Activated naive CD4-positive, alpha-beta T cell treated with anti-CD3 and anti-CD28 coated beads, Interleukin-2, amount 50 U/mL, for 16 hours (primary cell): Measurements from ENCODE around the gene DGCR8.

Experiments
- DNase-seq: peaks from one replicate; pipeline ENCODE4 v3.0.0-alpha.2; 2020

The DGCR8 gene

DNA sequence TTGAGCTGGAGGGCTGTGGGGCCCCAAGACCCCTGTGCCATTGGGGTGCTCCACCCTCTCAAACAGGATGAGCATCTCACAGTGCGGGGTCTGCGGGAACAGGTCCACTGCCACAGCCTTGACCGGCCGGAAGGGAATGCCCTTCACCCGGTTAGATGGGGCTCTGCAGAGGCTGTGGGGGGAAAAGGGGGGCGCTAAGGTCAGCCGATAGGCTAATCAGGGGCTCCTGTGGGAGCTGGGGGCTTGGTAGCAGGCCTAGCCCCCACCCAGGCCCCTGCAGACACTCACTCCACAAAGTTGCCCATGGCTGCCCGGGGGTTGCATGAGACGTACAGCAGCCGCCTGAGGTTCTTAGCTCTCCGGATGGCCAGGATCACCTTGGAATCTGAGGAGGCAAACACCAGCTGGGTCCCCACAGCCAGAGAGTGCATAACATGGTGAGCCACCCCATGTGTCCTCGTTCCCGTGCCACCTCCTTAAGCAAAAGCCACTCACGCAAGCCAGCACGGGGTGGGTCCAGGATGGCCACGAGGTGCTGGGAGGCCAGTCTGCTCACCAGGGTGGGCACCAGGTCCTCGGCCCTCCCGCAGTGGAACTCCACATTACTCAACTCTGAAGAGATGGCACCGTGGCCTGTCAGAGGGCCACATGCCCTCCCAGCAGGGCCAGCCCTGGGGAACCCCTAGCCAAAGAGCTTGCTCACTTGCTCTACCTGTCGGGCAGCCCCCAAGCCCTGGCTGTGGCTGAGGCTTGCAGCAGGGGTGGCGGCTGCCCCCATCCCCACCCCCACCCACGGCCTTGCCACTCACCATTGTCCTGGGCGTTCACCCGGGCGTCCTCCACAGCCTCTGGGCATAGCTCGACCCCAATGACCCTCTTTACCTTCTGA lies 32.8 kb downstream of the DGCR8 start:
- no peak for DNase-seq

DNA sequence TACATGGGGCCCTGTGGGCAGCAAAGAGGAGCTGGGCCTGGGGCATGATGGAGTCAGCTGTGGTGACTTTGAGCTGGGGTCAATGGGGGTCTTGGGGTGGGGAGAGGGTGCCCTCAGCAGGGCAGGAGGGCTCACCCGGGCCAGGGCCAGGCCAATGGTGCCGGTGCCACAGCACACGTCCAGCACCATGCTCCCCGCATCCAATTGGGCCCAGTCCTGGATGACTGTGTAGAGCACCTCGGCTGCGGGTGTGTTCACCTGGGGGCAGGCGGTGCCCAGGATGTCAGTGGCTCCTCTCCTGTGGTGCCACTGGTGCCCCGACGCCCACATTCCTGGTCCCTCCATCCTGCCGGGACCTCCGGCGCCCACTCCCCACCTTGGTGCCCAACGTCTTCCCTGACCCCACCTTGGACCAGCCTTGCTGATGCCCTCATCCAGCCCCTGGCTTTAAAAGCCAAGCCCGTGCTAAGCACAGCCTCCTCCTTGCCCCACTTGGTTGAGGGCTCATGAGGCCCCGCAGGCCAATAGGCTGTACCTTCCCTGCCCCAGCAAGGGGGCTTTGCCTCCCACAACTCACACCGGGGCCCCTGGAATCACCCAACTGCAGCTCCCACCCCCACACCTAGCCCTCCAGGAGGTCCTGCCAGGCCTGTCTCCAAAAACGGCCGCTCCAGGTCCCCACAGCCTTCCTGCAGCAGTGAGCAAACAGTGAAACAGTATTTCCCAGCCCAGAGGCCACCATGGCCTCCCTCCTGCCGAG lies 33.7 kb downstream of the DGCR8 start:
- DNase-seq: no peak

DNA sequence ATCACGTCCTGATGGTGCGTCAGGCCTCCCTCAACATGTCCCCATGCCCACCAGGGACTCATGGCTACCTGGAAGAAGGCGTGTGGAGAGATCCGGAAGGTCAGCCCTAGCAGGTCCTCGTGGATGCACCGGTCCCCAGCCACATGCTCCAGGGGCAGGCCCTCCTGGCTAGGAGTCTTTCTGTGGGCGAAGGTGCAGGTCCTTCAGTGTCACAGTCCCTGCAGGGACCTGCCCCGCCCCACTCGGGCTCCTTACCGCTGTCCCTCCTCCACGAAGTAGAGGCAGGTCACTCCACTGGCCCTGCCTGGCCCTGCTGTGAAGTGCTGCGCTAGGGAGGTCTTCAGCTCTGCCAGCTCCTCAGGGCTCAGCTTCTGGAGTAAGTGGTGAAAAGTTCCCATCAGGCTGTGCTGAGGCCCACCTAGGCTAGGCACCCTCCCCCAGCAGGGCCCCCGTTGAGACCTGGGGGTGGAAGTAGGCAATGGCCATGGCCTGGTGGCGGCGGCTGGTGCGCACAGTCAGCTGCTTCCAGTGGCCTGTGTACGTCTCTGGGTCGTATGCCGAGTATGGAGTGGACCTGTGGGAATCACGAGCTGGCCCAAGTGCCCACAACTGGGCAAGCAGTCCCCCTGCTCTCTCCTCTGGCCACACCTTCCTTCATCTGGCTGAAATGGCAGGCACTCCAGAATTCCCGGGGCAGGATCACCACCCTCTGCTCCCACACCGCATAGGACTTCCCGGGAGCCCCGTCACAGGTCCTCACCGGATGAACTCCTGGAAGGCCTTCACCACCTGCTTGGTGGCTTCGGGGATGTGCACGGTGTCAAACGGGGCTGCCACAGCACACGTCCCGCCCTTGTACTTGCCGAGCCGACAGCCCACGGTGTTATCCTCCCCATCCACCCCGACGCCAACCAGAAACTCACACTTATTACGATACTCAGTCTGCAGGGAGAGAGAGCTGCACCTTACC lies 34.8 kb downstream of the DGCR8 start:
- no peak for DNase-seq

DNA sequence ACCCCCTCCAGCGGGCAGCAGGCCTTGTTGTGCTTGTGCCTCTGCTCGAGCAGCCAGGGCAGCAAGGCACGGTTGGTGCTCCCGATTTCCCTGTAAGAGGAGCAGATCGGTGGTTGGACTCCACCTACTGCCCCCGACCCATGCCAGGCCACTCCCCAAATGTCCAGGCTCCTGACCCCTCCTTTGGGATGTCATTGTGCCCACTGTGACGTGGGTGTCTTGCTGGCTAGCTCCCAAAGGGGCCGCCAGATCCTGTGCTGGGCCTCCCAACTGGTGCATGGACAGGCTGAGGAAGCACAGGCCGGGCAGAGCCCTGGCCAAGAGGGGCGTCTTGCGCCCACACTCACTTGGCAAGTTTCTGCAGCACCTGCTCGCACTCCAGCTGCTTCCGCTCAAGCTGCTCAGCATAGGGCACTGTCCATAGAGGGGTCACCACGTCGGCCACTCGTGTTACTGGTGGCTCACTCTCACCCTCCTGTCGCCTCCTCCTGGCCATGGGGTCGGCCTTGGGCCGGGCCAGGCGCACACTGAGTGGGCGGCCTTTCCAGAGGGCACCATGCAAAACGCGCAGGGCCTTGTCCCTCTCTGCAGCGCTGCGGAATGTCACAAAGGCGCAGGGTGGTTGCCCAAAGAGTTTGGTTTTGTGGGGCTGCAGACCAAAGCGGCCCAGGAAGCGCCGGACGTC lies 35.8 kb downstream of the DGCR8 start, which contains the start of gene RANBP1:
TSS of gene RANBP1 (plus strand) at position 414 of the 685 bp plus-strand sequence. CDS start at position 495, 81 bp downstream.
- DNase-seq: no peak

DNA sequence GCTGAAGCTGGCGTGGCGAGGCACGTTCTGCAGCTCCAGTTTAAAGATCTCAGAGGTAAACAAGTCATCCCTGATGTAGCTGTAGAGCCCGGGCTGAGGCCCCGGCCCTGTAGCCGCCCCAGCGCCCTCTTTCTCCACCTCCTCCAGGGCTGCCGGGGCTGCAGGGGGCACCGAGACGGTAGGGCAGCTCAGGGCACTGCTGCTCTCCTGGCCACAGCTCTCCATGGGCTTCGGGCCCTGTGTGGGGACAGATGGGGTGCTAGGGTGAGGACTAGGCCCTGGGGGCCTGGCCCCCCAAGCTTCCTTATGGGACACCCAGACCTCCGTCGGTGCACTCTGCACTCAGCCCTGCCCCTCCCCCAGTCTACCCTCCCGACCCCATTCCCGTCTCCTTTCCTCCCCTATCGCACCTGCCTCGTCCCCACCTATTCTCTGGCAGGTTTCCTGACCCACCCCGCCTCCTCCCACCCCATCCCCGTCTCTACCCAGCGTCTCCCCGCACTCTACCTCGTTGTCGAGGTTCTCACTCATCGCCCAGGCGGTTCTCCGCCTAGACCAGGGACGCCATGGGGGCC lies 36.4 kb downstream of the DGCR8 start:
- no peak for DNase-seq

DNA sequence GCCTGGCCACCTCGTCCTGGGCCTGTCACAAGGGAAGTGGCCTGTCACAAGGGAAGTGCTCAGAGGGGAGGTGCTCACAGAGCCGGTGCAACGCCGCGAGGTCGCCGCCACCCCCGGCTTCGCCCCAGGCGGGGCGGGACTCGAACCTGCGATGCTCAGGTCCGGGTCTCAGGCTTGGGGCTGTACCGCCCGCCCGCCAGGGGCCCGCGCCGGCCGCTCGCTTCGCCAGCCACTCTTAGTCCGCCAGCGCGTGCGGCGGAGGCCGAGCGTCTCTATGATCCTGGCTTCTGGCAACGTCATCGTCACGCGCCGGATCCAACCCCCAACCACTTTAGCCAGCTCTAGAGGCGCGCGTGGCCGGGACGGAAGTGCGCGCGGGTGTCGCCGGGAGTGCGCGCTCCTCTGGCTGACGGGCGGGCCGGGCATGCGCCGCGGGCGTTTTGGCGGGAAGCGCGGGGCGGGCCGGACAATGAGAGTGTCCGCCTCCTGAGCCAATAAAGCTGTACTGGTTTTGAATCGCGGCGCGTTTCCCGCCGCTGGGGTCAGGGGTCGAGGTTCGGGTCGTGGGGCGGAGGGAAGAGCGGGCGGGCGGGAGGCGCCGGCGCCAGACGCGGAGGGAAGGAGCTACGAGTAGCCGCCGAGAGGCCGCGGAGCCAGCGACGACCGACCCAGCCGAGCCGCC lies 37.1 kb downstream of the DGCR8 start, which contains the start of gene TRMT2A:
TSS of gene TRMT2A (minus strand) at position 276 of the 682 bp plus-strand sequence. CDS start 320 bp downstream, outside the sequence.
- DNase-seq: peak; percentile 97

DNA sequence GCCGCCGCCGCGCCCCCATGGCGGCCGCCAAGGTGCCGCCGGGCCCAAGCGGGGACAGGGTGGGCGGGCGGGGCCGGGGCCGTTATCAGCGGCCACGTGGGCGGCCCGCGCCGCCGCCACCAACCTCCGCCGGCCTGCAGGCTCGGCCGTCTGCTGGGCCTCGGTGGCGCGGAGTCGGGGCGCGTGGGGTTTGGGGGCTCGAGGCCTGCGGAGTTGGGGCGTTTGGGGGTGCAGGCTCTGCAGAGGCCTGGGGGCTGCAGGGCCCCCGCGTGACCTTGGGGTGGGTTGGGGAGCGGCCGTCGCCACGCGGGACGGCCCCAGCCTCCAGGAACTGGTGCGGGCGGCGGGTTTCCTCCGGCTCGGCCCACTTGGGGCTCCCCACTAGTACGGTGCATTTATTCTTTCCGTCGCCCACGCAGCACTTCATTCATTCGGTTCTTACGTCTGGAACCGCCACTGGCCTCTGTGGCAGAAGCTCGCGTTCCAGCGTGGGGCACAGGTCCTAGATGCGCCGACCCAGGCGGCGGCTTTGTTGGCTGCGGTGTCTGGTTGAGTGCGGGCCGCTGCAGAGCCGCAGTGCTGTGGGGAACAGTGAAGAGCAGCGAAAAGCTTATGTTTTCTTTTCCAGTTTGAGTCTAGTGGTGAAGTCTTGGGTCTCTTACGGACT lies 37.7 kb downstream of the DGCR8 start:
- peak; percentile 81 for DNase-seq

DNA sequence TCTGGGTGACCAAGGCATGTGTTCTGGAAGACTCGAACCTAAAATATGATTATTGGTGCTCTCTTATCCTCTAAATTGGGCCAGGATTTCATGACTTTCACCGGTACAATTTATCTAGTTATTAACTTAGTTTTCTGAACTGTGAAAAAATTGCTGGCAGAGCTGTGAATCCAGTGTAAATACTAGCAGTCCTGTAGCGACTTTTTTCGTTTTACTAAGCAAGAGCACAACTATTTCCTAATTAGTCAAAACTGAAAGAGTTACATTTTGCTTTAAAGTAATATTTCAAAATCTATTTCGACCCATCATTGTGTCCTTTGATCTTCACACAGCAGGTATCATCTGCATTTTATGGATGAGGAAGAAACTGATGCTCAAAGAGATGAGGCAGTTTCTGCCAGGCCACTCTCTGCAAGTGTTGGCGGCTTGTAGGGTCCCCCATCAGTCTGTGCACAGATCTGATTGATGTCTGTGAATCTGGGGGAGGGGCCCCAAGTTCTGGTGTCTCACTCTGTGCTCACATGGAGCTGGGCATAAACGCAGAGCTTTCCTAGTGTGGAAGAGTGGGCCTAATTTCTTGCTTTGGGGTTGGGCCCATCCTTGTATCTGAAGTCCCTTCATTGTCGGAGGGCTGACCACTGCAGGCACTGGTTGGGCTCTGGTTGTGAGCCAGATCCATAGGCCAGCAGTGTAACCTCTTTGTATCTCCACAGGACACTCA lies 38.4 kb downstream of the DGCR8 start:
- no peak for DNase-seq

DNA sequence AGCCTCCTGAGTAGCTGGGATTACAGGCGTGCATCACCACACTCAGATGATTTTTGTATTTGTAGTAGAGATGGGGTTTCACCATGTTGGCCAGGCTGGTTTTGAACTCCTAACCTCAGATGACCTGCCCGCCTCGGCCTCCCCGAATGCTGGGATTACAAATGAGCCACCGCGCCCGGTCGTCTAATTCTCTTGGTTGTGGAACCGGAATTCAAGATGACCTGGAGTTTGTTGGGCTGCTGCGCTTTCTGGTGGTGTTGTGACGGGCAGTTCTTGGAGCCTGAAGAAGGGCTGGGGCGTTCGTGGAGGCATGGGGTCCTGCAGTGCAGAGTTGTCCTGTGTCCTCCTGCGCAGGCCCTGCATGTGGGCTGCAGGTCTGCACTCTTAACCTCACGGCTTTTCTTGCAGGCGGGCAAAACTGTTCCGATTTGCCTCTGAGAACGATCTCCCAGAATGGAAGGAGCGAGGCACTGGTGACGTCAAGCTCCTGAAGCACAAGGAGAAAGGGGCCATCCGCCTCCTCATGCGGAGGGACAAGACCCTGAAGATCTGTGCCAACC lies 41.9 kb downstream of the DGCR8 start:
- DNase-seq: no peak

DNA sequence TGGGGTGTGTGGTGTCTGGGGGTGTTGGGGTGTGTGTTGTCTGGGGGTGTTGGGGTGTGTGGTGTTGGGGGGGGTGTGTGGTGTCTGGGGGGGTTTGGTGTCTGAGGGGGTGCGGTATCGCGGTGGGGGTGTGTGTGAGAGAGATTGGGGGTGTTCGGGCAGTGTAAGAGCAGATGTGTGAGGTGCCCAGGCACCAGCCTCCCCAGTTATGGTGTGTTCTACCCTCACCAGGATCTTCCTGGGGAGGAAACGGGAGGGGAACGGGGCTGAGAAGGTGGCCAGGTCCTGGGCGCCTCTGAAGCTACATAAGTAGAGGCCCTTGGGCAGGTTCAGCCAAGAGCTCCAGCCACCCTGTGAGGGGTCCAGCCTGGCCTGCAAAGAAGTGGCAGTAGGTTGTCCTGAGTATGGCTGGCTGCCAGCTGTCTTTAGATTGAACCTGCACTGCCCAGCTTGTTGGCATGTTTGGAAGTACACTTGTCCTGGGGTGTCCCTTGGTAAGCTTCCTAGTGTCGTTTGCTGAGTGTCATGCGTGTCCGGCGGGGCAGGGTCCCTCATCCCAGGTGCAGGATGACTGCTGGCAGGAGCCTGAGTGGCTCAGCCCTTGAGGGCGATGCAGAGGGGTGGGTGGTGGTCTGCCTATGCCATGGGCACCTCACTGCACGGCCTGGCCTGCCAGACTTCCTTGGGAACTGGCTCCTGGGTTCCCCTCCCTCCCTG lies 43.5 kb downstream of the DGCR8 start:
- no peak for DNase-seq

DNA sequence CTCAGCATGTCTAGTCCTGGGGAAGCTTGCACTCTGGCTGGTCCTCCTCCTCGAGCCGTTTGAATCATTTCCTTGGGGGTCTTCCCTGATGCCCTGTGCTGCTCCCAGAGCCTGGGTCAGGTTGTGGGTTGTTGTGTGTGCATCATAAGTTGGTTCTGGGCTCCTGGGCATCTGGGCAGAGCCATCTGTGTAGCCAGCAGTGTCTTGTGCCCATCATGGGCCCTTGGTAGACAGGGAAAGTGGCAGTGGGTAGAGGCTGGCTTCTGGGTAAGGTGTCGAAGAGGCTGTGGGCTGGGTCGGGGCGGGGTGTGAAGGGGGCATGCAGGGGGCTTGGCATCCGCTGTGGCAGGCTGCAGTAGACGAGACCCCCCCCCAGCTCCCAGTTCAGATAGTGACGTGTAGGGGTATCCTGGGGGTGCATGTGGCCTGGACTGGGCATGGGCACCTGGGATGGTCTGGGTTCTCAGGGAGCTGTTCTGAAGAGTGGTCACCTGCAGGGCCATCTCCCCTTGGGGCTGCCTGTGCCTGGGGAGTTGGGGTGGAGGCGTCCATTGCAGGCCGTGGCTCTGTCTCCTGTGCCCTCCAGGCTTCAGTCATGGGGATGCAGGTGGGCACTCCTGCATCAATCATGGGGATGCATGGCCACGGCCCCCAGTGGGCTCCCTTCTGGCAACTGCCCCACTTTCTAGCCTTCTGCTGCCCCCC lies 44.2 kb downstream of the DGCR8 start:
- no peak for DNase-seq

DNA sequence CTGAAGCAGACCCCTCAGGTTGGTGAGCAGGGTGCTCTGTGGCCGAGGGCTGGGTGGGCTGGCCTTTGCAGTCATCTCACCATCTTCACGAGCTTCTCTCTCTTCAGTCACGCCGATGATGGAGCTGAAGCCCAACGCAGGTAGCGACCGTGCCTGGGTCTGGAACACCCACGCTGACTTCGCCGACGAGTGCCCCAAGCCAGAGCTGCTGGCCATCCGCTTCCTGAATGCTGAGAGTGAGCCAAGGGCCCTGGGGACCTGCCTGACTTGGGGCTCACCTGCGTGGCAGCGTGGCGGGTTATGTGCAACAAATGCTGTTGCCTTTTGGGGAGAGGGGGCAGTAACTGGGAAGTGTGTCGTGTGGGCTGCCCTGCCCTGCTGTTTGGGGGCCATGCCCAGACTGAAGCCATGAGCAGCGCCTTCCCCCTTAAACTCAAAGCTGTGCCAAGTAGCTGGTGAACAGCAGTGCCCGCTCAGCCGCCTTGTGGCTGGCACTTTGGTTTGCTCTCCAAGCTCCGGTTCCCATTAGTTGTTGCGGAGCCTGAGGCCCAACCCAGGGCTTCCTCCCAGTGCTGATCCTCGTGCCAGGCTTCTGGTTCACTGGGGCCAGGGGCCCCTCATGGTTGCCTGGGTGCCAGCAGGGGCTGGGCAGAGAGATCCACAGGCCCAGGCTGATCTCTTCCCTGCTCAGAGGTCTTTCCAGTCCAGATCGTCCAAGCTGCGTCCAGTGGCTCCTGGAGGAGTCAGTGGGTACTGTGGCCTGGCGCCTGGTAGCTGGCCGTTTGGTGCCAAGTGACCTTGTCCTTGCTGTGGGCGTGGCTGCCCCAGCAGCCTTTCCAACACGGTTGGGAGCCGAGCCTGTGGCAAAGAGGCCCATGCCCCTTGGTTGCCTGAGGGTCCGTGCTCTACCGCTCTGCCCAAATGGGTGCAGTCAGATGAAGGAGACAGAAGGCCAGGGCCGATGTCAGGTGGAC lies 45.4 kb downstream of the DGCR8 start:
- DNase-seq: no peak

DNA sequence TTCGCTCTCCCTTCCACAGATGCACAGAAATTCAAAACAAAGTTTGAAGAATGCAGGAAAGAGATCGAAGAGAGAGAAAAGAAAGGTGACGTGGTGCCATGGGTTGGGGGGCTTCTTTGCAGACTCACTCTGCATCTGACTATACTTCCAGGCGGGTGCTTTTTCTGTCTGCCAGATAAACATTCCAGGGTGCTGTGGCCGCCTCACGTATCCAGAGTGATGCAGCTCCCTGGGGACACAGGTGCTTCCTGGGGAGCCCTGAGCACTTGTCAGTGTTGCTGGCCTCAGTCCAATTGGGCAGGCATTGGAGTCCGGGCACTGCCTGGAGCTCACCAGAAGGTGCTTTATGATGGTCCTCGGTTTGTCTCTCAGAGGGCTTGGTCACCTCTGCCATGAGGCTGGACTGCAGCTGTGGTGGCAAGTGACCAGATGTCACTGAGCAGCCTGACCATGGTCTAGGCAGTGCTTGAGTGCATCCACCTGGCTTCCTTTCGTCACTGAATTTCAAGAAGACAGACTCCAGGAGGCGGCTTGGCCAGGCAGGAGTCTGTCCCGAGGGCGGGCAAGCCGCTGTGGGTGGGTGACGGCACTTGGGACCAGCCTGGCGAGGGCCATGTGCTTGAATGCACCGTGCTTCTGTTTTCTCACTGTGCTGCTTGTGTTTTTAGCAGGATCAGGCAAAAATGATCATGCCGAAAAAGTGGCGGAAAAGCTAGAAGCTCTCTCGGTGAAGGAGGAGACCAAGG lies 46.4 kb downstream of the DGCR8 start:
- no peak for DNase-seq

DNA sequence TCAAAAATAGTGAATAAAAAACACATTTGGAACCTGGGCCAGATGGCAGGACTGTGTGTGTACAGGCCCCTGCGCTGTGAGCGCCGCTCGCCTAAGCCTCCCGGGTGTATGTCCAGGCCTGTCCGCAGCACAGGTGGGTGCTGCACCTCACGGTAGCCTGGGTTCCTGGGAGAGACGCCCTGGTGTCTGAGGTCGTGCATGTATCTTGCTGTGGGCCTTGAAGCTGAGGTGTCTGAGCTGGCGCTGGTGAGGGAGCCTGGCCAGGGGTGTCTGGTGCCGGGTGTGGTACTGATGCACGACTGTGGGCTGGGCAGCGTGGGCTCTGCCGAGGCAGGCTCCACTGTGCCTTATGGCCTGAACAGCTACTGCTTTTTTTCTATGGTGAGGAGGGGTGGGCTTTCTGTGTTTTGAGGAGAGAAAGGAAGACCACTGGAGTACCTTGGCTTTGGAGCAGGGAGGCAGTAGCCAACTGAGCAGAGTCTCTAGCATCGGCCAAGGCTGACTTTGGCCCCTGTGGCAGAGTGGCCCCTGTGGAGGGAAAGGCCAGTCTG lies 47.4 kb downstream of the DGCR8 start:
- no peak for DNase-seq

DNA sequence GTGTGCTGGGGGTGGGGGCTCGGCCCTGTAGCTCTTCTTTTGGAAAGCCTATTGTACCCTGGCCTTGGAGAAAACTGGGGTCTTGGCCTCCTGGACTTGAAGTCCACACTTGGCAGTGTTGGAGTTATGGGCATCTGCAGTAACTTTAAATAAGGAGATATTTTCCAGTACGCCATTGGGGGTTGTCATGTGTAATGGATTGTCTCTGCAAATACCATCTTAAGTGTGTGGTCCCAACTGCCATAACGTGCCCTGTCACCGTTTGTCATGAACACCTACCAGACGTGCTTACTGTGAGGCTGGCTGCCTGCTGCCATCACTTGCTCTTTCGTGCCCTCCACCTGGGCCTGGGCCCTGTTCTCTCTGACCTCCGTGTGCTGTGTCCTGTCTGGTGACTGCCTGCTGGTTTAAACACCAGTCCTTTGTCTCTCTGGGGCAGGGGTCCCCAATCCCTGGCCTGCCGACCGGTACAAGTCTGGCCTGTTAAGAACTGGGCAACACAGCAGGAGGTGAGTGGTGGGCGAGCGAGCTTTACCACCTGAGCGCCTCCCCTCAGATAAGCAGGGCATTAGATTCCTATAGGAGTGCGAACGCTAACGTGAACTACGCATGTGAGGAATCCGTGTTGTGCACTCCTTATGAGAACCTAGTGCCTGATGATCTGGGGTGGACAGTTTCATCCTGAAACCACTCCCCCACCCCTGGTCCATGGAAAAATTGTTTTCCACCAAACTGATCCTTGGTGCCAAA lies 48.0 kb downstream of the DGCR8 start:
- DNase-seq: no peak
